Measurements from ENCODE around the gene IPO13. TPM values are rescaled to one million over a fixed set of nuclear protein-coding genes. Genes with fewer than 3 reads are reported as not detected.
A peak's percentile ranks its signal among the peaks of the same experiment; 100 is the strongest.

The IPO13 gene
- total RNA-seq, 1 donor from 2014 or later, result 57.4 TPM

- H3K4me3 ChIP-seq, result no peak overlapping the region
- no peak overlapping the region for H3K27ac ChIP-seq (replicated peaks)
- TF ChIP-seq CTCF (IDR thresholded peaks at IDR 0.05; ENCODE audit: borderline replicate concordance), result no peak
- no peaks in the 10 kb centered on the region for H3K9me3 ChIP-seq (replicated peaks)
- DNase-seq, result no peak
- no peaks in the 10 kb centered on the region for H3K27me3 ChIP-seq (ENCODE audit: low read depth)
- no peaks in the 10 kb centered on the region for H3K36me3 ChIP-seq
- H3K4me1 ChIP-seq, result peaks cover 20% of the 10 kb centered on the region
- intact Hi-C loops (cut with micrococcal nuclease), result no loop called here
Measured at GRCh38 chr1:43987159-43987902, 40.6 kb downstream of the IPO13 start.

GRCh38 chr1:43990271-43991199 is 43.8 kb downstream of the IPO13 start:
- TF ChIP-seq CTCF (IDR thresholded peaks at IDR 0.05; ENCODE audit: borderline replicate concordance), result no peak
- no peaks in the 10 kb centered on the region for H3K36me3 ChIP-seq
- peak overlapping the region; percentile 84 for H3K4me3 ChIP-seq
- intact Hi-C loops (cut with micrococcal nuclease), result no loop called here
- H3K27ac ChIP-seq (replicated peaks), result peak overlapping the region; percentile 68
- peaks cover 20% of the 10 kb centered on the region for H3K4me1 ChIP-seq
- no peaks in the 10 kb centered on the region for H3K9me3 ChIP-seq (replicated peaks)
- H3K27me3 ChIP-seq (ENCODE audit: low read depth), result no peaks in the 10 kb centered on the region
- DNase-seq, result no peak

GRCh38 chr1:43991200-43991475 is 44.4 kb downstream of the IPO13 start:
- H3K4me1 ChIP-seq, result peaks cover 20% of the 10 kb centered on the region
- H3K27ac ChIP-seq (replicated peaks), result peak overlapping the region; percentile 68
- intact Hi-C loops (cut with micrococcal nuclease), result no loop called here
- no peak for DNase-seq
- no peaks in the 10 kb centered on the region for H3K27me3 ChIP-seq (ENCODE audit: low read depth)
- H3K4me3 ChIP-seq, result peak overlapping the region; percentile 84
- H3K9me3 ChIP-seq (replicated peaks), result no peaks in the 10 kb centered on the region
- TF ChIP-seq CTCF (IDR thresholded peaks at IDR 0.05; ENCODE audit: borderline replicate concordance), result no peak
- H3K36me3 ChIP-seq, result no peaks in the 10 kb centered on the region

GRCh38 chr1:43991476-43992231 is 44.9 kb downstream of the IPO13 start, which contains the start of gene CCDC24:
Gene CCDC24, plus strand, starts transcription at chr1:43991599. Its CDS starts 280 bp downstream, at chr1:43991879.
- no peaks in the 10 kb centered on the region for H3K27me3 ChIP-seq (ENCODE audit: low read depth)
- peak within 1 kb of the TSS; percentile 84 for H3K4me3 ChIP-seq
- peaks cover 20% of the 10 kb centered on the region for H3K4me1 ChIP-seq
- H3K9me3 ChIP-seq (replicated peaks), result no peaks in the 10 kb centered on the region
- DNase-seq, result peak; percentile 86
- peak; percentile 19 for TF ChIP-seq CTCF (IDR thresholded peaks at IDR 0.05; ENCODE audit: borderline replicate concordance)
- H3K36me3 ChIP-seq, result no peaks in the 10 kb centered on the region
- H3K27ac ChIP-seq (replicated peaks), result peak within 1 kb of the TSS; percentile 68
- intact Hi-C loops (cut with micrococcal nuclease), result no loop called here
